GM23338 (cell line): ENCODE results near the gene GLIS2. TPM values are rescaled to one million over a fixed set of nuclear protein-coding genes. Genes with fewer than 3 reads are reported as not detected.

Source experiments
- ATAC-seq: fragments of 200-7000 bp; cut with Tn5 transposase; 3 replicates; pipeline ENCODE4 v1.9.1; 2020
- DNase-seq: peaks from one replicate; pipeline ENCODE4 v3.0.0-alpha.2; 2015; ENCODE audit warnings: low spot score
- H2AFZ ChIP-seq: fragments of 200-600 bp; sonication (generic); 2 replicates; pipeline ENCODE4 v1.8.0; 2016; ENCODE audit warnings: antibody characterized with exemption, mild to moderate bottlenecking, moderate library complexity
- H3F3A ChIP-seq: fragments of 200-600 bp; sonication (generic); replicated peaks from 2 replicates; pipeline ENCODE4 v1.8.0; 2017; ENCODE audit warnings: antibody characterized with exemption, mixed run types, low read depth
- H3K27ac ChIP-seq: fragments of 200-600 bp; sonication (generic); 2 replicates; pipeline ENCODE4 v1.6.1; 2016; ENCODE audit warnings: low read depth
- H3K27me3 ChIP-seq: fragments of 200-600 bp; sonication (generic); 2 replicates; pipeline ENCODE4 v1.8.0; 2016; ENCODE audit warnings: mild to moderate bottlenecking, mixed run types, moderate library complexity; ENCODE audit not compliant: insufficient read depth
- H3K36me3 ChIP-seq: fragments of 200-600 bp; sonication (generic); 2 replicates; pipeline ENCODE4 v1.8.0; 2016; ENCODE audit warnings: mild to moderate bottlenecking; ENCODE audit not compliant: insufficient read depth
- H3K4me1 ChIP-seq: fragments of 200-600 bp; sonication (generic); 2 replicates; pipeline ENCODE4 v1.8.0; 2016; ENCODE audit warnings: mild to moderate bottlenecking, moderate library complexity; ENCODE audit not compliant: insufficient read depth
- H3K4me2 ChIP-seq: fragments of 200-600 bp; sonication (generic); 2 replicates; pipeline ENCODE4 v1.7.1; 2017; ENCODE audit warnings: mixed run types
- H3K4me3 ChIP-seq: fragments of 200-600 bp; sonication (generic); 2 replicates; pipeline ENCODE4 v1.6.1; 2016; ENCODE audit warnings: mixed run types
- H3K79me2 ChIP-seq: fragments of 200-600 bp; sonication (generic); replicated peaks from 2 replicates; pipeline ENCODE4 v1.8.0; 2017; ENCODE audit warnings: mild to moderate bottlenecking; ENCODE audit not compliant: insufficient read depth
- H3K9me2 ChIP-seq: fragments of 200-600 bp; sonication (generic); 2 replicates; pipeline ENCODE4 v1.8.0; 2017; ENCODE audit not compliant: insufficient read depth
- H4K20me1 ChIP-seq: fragments of 200-600 bp; sonication (generic); replicated peaks from 2 replicates; pipeline ENCODE4 v1.8.0; 2017; ENCODE audit warnings: mild to moderate bottlenecking; ENCODE audit not compliant: insufficient read depth
- H3K27ac Mint-ChIP-seq: 2 replicates; pipeline ENCODE4 v1.8.0; 2020; ENCODE audit warnings: inconsistent platforms, mild to moderate bottlenecking, moderate library complexity, mixed read lengths
- H3K27me3 Mint-ChIP-seq: 3 replicates; pipeline ENCODE4 v1.8.0; 2022; ENCODE audit warnings: low read depth, mild to moderate bottlenecking, moderate library complexity, mixed read lengths, inconsistent platforms; ENCODE audit not compliant: insufficient read depth, poor library complexity
- H3K36me3 Mint-ChIP-seq: 3 replicates; pipeline ENCODE4 v1.8.0; 2021; ENCODE audit warnings: low read depth, mild to moderate bottlenecking, inconsistent platforms, moderate library complexity, mixed read lengths
- H3K4me1 Mint-ChIP-seq: 3 replicates; pipeline ENCODE4 v1.8.0; 2020; ENCODE audit warnings: mild to moderate bottlenecking, inconsistent platforms, mixed read lengths
- H3K4me3 Mint-ChIP-seq: 3 replicates; pipeline ENCODE4 v1.8.0; 2021; ENCODE audit warnings: moderate library complexity, mild to moderate bottlenecking, inconsistent platforms, mixed read lengths
- H3K9me3 Mint-ChIP-seq: 3 replicates; pipeline ENCODE4 v1.8.0; 2020; ENCODE audit warnings: moderate library complexity, mild to moderate bottlenecking, inconsistent platforms, mixed read lengths
- CREB1 ChIP-seq: fragments of 250-450 bp; sonication (Bioruptor Pico); IDR thresholded peaks from 2 replicates; pipeline ENCODE4 v1.5.0; 2020; ENCODE audit warnings: low read depth, mild to moderate bottlenecking, moderate library complexity
- EZH2 ChIP-seq: fragments of 200-600 bp; sonication (generic); IDR thresholded peaks from one replicate; pipeline ENCODE4 v1.8.0; 2017; ENCODE audit warnings: antibody characterized with exemption, mild to moderate bottlenecking, low read depth; ENCODE audit not compliant: unreplicated experiment
- JUNB ChIP-seq: IDR thresholded peaks from one replicate; pipeline ENCODE4 v1.6.1; 2016; ENCODE audit warnings: antibody characterized with exemption; ENCODE audit not compliant: unreplicated experiment
- POLR2AphosphoS5 ChIP-seq: IDR thresholded peaks from 2 replicates; pipeline ENCODE4 v1.6.1; 2016; ENCODE audit warnings: antibody characterized with exemption, low read depth
- STAT1 ChIP-seq: IDR thresholded peaks from one replicate; pipeline ENCODE4 v1.6.1; 2016; ENCODE audit warnings: antibody characterized with exemption; ENCODE audit not compliant: unreplicated experiment
- ZNF114 ChIP-seq: fragments of 250-450 bp; sonication (Bioruptor Pico); IDR thresholded peaks from 2 replicates; pipeline ENCODE4 v1.5.0; 2020; ENCODE audit warnings: mild to moderate bottlenecking, moderate library complexity
- polyA plus RNA-seq: library from polyadenylated mRNA; unstranded; fragments of >200 nt; fragmentation: Nextera tagmentation; extraction: Ambion mirVana; gene quantifications from 2 replicates; pipeline ENCODE4 v1.2.1, GENCODE V29; 2016
- total RNA-seq: library from RNA; depleted of rRNA; stranded (reverse); fragments of >200 nt; shearing (Covaris generic); gene quantifications from 2 replicates; pipeline ENCODE4 v1.2.3, GENCODE V29; 2014
- TF ChIP-seq, protein P1 (sequence below), 2 experiments: fragments of 200-600 bp in 1 of 2; sonication (generic) in 1 of 2; conservative IDR thresholded peaks; 2 replicates each; pipeline versions ENCODE4 v1.5.1 to v1.6.1; 2016 to 2017; ENCODE audit warnings: antibody characterized with exemption in 2 of 2, low read depth in 2 of 2, mild to moderate bottlenecking in 2 of 2, moderate library complexity in 1 of 2
- TF ChIP-seq, protein P2 (sequence below): fragments of 250-450 bp; sonication (Bioruptor Pico); IDR thresholded peaks from 2 replicates; pipeline ENCODE4 v1.5.0; 2020; ENCODE audit warnings: mild to moderate bottlenecking, moderate library complexity

The GLIS2 gene
- total and polyA plus RNA-seq, 2 experiments from 2014 or later: 8.2 to 10.2 TPM

DNA sequence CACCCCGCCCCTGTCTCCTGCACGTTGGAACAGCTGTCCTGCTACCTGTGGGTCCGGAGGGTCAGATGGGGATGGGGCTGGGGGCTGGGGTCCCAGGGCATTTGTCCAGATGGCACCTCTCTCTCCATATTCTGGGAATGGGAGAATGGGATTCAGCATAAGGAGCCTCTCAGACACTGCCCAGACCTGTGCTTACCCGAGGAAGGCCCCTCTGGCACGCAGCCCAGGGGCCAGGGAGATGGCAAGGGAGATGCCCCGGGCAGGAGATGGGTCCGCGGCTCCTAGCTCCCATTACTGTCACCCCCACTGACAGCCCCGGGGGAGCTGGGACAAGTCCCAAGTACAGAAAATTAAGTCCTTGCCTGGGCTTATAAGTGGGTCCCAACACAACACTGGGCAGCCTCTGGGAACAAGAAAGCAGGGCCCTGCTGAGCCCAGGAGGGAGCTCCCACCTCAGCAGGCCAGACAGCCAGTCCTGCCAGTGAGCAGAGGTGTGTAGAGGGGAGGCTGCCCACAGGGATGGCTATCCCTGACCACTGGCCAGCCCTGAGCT, 57.6 kb downstream of the GLIS2 start (continued):
- TF ChIP-seq CREB1 (no peak), ZNF114 (CRISPR knock-in tag) (no peak), EZH2 (no peak), JUNB (no peak), STAT1 (no peak)
- TF ChIP-seq, protein P1, sequence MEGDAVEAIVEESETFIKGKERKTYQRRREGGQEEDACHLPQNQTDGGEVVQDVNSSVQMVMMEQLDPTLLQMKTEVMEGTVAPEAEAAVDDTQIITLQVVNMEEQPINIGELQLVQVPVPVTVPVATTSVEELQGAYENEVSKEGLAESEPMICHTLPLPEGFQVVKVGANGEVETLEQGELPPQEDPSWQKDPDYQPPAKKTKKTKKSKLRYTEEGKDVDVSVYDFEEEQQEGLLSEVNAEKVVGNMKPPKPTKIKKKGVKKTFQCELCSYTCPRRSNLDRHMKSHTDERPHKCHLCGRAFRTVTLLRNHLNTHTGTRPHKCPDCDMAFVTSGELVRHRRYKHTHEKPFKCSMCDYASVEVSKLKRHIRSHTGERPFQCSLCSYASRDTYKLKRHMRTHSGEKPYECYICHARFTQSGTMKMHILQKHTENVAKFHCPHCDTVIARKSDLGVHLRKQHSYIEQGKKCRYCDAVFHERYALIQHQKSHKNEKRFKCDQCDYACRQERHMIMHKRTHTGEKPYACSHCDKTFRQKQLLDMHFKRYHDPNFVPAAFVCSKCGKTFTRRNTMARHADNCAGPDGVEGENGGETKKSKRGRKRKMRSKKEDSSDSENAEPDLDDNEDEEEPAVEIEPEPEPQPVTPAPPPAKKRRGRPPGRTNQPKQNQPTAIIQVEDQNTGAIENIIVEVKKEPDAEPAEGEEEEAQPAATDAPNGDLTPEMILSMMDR (conservative IDR thresholded peaks at IDR 0.05; ENCODE audit: low read depth in 2 of 2): no peak

DNA sequence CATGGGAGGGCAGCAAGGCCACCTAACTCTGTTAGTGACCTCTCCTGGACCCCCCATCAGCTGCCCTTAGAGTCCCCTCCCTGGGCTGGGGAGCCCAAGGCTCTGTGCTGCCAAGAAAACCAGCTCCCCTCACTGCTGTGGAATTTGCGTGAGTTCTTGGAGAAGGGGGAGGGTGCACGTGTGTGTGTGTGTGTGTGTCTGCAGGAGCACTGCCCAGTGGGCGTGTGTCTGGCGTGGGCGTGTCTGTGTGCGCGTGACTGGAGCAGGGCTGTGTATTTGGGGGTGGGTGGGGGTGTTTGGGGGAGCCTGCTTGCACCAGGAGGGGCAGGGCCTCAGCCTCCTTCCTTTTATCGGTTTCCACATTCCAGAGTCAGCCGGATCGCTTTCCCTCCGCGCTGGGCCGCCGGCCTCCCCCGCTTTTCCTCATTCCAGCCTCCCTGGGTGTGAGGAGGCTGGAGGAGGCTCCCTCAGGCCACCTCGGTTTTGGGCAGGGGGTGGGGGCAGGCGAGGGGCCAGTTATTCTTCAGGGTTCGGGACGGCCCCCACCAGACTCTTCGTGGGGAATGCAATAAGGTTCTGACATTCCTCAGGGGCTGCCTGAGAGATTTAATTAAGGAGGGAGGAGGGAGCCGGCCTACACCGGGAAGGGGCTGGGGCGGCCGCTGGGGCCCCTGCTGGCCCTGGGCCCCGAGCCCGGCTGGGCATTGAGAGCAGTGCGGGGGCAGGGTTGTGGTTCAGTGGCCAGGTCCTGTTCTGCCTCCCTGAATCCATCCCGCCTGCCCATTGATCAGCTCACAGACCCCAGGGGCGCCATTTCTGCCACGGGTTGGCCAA, 58.3 kb downstream of the GLIS2 start:
- Histone ChIP-seq H4K20me1 (no peaks in the 10 kb centered on the region), H3K4me2 (peak overlapping the region; percentile 94), H2AFZ (no peak overlapping the region), H3K36me3 (no peaks in the 10 kb centered on the region), H3F3A (peaks cover 22% of the 10 kb centered on the region; the same call in 1 of the 2 replicates), H3K4me1 (peaks cover 56% of the 10 kb centered on the region), H3K79me2 (peaks cover 15% of the 10 kb centered on the region), H3K4me3 (peak overlapping the region; percentile 73), H3K9me2 (no peaks in the 10 kb centered on the region), H3K27me3 (peaks cover 3% of the 10 kb centered on the region; the same call in 1 of the 2 replicates), H3K27ac (peak overlapping the region; percentile 83)
- DNase-seq (peak; percentile 79), ATAC-seq (peak; percentile 8)
- Mint-ChIP-seq H3K9me3 (no peaks in the 10 kb centered on the region), H3K27ac (no peak overlapping the region), H3K4me3 (peak overlapping the region; percentile 57), H3K27me3 (peaks cover 31% of the 10 kb centered on the region), H3K4me1 (peaks cover 48% of the 10 kb centered on the region), H3K36me3 (peaks cover 3% of the 10 kb centered on the region; the same call in 1 of the 3 replicates)
- 0 out of 2 replicates have a peak, but pooled peaks have one; percentile 8 for TF ChIP-seq POLR2AphosphoS5
- TF ChIP-seq JUNB: peak; percentile 10
- TF ChIP-seq, protein P2, sequence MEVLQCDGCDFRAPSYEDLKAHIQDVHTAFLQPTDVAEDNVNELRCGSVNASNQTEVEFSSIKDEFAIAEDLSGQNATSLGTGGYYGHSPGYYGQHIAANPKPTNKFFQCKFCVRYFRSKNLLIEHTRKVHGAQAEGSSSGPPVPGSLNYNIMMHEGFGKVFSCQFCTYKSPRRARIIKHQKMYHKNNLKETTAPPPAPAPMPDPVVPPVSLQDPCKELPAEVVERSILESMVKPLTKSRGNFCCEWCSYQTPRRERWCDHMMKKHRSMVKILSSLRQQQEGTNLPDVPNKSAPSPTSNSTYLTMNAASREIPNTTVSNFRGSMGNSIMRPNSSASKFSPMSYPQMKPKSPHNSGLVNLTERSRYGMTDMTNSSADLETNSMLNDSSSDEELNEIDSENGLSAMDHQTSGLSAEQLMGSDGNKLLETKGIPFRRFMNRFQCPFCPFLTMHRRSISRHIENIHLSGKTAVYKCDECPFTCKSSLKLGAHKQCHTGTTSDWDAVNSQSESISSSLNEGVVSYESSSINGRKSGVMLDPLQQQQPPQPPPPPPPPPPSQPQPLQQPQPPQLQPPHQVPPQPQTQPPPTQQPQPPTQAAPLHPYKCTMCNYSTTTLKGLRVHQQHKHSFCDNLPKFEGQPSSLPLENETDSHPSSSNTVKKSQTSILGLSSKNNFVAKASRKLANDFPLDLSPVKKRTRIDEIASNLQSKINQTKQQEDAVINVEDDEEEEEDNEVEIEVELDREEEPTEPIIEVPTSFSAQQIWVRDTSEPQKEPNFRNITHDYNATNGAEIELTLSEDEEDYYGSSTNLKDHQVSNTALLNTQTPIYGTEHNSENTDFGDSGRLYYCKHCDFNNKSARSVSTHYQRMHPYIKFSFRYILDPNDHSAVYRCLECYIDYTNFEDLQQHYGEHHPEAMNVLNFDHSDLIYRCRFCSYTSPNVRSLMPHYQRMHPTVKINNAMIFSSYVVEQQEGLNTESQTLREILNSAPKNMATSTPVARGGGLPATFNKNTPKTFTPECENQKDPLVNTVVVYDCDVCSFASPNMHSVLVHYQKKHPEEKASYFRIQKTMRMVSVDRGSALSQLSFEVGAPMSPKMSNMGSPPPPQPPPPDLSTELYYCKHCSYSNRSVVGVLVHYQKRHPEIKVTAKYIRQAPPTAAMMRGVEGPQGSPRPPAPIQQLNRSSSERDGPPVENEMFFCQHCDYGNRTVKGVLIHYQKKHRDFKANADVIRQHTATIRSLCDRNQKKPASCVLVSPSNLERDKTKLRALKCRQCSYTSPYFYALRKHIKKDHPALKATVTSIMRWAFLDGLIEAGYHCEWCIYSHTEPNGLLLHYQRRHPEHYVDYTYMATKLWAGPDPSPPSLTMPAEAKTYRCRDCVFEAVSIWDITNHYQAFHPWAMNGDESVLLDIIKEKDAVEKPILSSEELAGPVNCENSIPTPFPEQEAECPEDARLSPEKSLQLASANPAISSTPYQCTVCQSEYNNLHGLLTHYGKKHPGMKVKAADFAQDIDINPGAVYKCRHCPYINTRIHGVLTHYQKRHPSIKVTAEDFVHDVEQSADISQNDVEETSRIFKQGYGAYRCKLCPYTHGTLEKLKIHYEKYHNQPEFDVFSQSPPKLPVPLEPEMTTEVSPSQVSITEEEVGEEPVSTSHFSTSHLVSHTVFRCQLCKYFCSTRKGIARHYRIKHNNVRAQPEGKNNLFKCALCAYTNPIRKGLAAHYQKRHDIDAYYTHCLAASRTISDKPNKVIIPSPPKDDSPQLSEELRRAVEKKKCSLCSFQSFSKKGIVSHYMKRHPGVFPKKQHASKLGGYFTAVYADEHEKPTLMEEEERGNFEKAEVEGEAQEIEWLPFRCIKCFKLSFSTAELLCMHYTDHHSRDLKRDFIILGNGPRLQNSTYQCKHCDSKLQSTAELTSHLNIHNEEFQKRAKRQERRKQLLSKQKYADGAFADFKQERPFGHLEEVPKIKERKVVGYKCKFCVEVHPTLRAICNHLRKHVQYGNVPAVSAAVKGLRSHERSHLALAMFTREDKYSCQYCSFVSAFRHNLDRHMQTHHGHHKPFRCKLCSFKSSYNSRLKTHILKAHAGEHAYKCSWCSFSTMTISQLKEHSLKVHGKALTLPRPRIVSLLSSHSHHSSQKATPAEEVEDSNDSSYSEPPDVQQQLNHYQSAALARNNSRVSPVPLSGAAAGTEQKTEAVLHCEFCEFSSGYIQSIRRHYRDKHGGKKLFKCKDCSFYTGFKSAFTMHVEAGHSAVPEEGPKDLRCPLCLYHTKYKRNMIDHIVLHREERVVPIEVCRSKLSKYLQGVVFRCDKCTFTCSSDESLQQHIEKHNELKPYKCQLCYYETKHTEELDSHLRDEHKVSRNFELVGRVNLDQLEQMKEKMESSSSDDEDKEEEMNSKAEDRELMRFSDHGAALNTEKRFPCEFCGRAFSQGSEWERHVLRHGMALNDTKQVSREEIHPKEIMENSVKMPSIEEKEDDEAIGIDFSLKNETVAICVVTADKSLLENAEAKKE: no peak
- TF ChIP-seq, protein P1 (conservative IDR thresholded peaks at IDR 0.05; ENCODE audit: low read depth in 2 of 2): no peak
- TF ChIP-seq EZH2: no peak
